Neuronal stem cell (in vitro differentiated cells): ENCODE results near the gene PLEKHA7.

Experiments
- DNase-seq: peaks from one replicate; pipeline ENCODE4 v3.0.0-alpha.2; 2013; ENCODE audit warnings: low spot score
- H2AFZ ChIP-seq: one replicate; pipeline ENCODE4 v1.6.1; 2013; ENCODE audit warnings: mild to moderate bottlenecking, low read length, inconsistent platforms
- H2AK5ac ChIP-seq: 2 replicates; pipeline ENCODE4 v1.6.1; 2013; ENCODE audit warnings: low read depth, mild to moderate bottlenecking, inconsistent platforms, low read length, moderate library complexity, mixed read lengths
- H2BK120ac ChIP-seq: 2 replicates; pipeline ENCODE4 v1.6.1; 2013; ENCODE audit warnings: low read depth, mild to moderate bottlenecking, inconsistent platforms, low read length, moderate library complexity, mixed read lengths
- H2BK12ac ChIP-seq: one replicate; pipeline ENCODE4 v1.6.1; 2013; ENCODE audit warnings: low read length, inconsistent platforms
- H2BK15ac ChIP-seq: 2 replicates; pipeline ENCODE4 v1.6.1; 2013; ENCODE audit warnings: mild to moderate bottlenecking, low read length, inconsistent platforms, mixed read lengths
- H2BK5ac ChIP-seq: one replicate; pipeline ENCODE4 v1.6.1; 2013; ENCODE audit warnings: inconsistent platforms, mild to moderate bottlenecking, low read length, moderate library complexity
- H3K14ac ChIP-seq: one replicate; pipeline ENCODE4 v1.6.1; 2013; ENCODE audit warnings: low read length, inconsistent platforms
- H3K18ac ChIP-seq: 2 replicates; pipeline ENCODE4 v1.6.1; 2013; ENCODE audit warnings: low read length, inconsistent platforms
- H3K23ac ChIP-seq: 2 replicates; pipeline ENCODE4 v1.6.1; 2013; ENCODE audit warnings: low read depth, mild to moderate bottlenecking, mixed read lengths, low read length, inconsistent platforms; ENCODE audit not compliant: poor library complexity
- H3K27ac ChIP-seq: replicated peaks from 3 replicates; pipeline ENCODE4 v1.5.1; 2013; ENCODE audit warnings: low read length, inconsistent platforms
- H3K27me3 ChIP-seq, 3 experiments: 2 replicates each; pipeline ENCODE4 v1.6.1; 2013; ENCODE audit warnings: low read length in 3 of 3, mild to moderate bottlenecking in 2 of 3, inconsistent platforms in 1 of 3, low read depth in 1 of 3, mixed read lengths in 1 of 3, moderate library complexity in 1 of 3; ENCODE audit not compliant: control insufficient read depth in 3 of 3, insufficient read depth in 3 of 3
- H3K36me3 ChIP-seq, 2 donors: replicated peaks in 1 of 2; 2 replicates each; pipeline ENCODE4 v1.6.1; 2013; ENCODE audit warnings: low read length in 2 of 2; ENCODE audit not compliant: control insufficient read depth in 2 of 2, insufficient read depth in 2 of 2
- H3K4ac ChIP-seq: 2 replicates; pipeline ENCODE4 v1.6.1; 2013; ENCODE audit warnings: inconsistent platforms, mild to moderate bottlenecking, low read length, moderate library complexity
- H3K4me1 ChIP-seq, 2 donors: 1 replicate in 1 of 2; 2 replicates in 1 of 2; pipeline ENCODE4 v1.6.1; 2013; ENCODE audit warnings: low read length in 2 of 2, low read depth in 1 of 2; ENCODE audit not compliant: control insufficient read depth in 2 of 2, insufficient read depth in 1 of 2
- H3K4me2 ChIP-seq: one replicate; pipeline ENCODE4 v1.6.1; 2013; ENCODE audit warnings: mild to moderate bottlenecking, low read length, inconsistent platforms; ENCODE audit not compliant: insufficient read depth, poor library complexity, severe bottlenecking
- H3K4me3 ChIP-seq, 2 donors: 2 replicates each; pipeline ENCODE4 v1.5.1; 2013; ENCODE audit warnings: low read length in 2 of 2, mild to moderate bottlenecking in 2 of 2, inconsistent platforms in 1 of 2, moderate library complexity in 1 of 2
- H3K79me1 ChIP-seq: one replicate; pipeline ENCODE4 v1.6.1; 2013; ENCODE audit warnings: low read depth, mild to moderate bottlenecking, inconsistent platforms, low read length, moderate library complexity
- H3K9ac ChIP-seq: one replicate; pipeline ENCODE4 v1.6.1; 2013; ENCODE audit warnings: mild to moderate bottlenecking, low read depth, low read length, inconsistent platforms; ENCODE audit not compliant: poor library complexity
- H3K9me3 ChIP-seq, 2 donors: replicated peaks in 1 of 2; 2 replicates each; pipeline versions ENCODE3 to v1.6.1; 2013; ENCODE audit warnings: low read length in 2 of 2, mild to moderate bottlenecking in 2 of 2, inconsistent platforms in 1 of 2, low read depth in 1 of 2, mixed read lengths in 1 of 2, moderate library complexity in 1 of 2; ENCODE audit not compliant: control insufficient read depth in 2 of 2, insufficient read depth in 1 of 2
- H4K8ac ChIP-seq: one replicate; pipeline ENCODE4 v1.6.1; 2013; ENCODE audit warnings: low read depth, mild to moderate bottlenecking, inconsistent platforms, low read length, moderate library complexity
- H4K91ac ChIP-seq: one replicate; pipeline ENCODE4 v1.6.1; 2013; ENCODE audit warnings: low read length, low read depth, mild to moderate bottlenecking, inconsistent platforms; ENCODE audit not compliant: poor library complexity
- WGBS, 2 donors: extraction: QIAGEN DNeasy Blood & Tissue Kit; methylation state at CpG; one replicate each; pipeline ENCODE4 v1.1.7; 2013; ENCODE audit warnings: missing lambda C conversion rate in 2 of 2, mixed read lengths in 1 of 2; ENCODE audit not compliant: insufficient read length in 2 of 2, insufficient replicate concordance in 1 of 2; ENCODE audit errors: extremely low coverage in 2 of 2; 5-methylcytosine and 5-hydroxymethylcytosine counted together

PLEKHA7 gene

DNA sequence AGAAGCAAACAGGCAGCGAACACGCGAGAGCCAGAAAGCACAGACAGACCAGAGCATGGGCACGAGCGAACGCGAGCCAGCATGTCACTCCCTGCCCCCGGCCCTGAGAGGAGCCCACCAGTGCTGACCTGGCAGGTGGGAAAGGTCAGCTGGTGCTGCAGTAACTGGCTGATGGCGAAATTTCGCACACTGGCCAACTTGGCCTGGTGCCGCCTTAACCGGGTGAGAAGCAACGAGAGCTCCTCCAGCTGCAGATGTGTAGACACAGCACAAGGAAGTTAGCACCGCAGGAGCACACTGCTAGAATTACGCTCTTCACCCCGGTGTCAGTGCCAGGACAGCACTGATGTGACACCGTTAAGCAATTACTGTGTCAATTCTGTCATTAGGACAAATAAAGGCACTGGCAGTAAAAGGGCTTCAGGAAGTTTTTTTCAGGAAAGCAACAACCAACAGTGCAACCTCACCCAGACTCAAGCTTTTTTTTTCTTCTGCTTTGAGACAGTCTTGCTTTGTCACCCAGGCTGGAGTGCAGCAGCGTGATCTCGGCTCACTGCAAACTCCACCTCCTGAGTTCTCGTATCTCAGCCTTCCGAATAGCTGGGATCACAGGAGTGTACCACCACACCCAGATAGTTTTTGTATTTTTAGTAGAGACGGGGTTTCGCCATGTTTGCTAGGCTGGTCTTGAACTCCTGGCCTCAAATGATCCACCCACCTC is 199.0 kb downstream of the PLEKHA7 start:
- peak overlapping the region; percentile 53 for H2BK15ac ChIP-seq
- H3K4me1 ChIP-seq = peaks cover 15 to 25% of the 10 kb centered on the region in 2 donors
- peaks cover 2% of the 10 kb centered on the region for H3K79me1 ChIP-seq
- H3K14ac ChIP-seq = no peak overlapping the region
- H3K23ac ChIP-seq = no peak overlapping the region
- no peak overlapping the region for H3K4me2 ChIP-seq
- H4K91ac ChIP-seq = no peak overlapping the region
- H3K9ac ChIP-seq = no peak overlapping the region
- peak overlapping the region in 1 of 2 donors; percentile 25 for H3K4me3 ChIP-seq
- peak overlapping the region; percentile 8 for H2AK5ac ChIP-seq
- no peak for DNase-seq
- H3K4ac ChIP-seq = no peak overlapping the region
- H2BK120ac ChIP-seq = peak overlapping the region; percentile 29
- H3K27ac ChIP-seq = no peak overlapping the region
- H3K18ac ChIP-seq = peak overlapping the region; percentile 88
- no peak overlapping the region for H2AFZ ChIP-seq
- H3K27me3 ChIP-seq = no peaks in the 10 kb centered on the region
- H3K36me3 ChIP-seq = peaks cover 9 to 35% of the 10 kb centered on the region in 2 donors
- H2BK12ac ChIP-seq = peak overlapping the region; percentile 5
- no CpG with 5 or more reads among the region's 23 CpGs for WGBS, 2 donors
- no peaks in the 10 kb centered on the region for H3K9me3 ChIP-seq
- H4K8ac ChIP-seq = peak overlapping the region; percentile 20
- H2BK5ac ChIP-seq = no peak overlapping the region

DNA sequence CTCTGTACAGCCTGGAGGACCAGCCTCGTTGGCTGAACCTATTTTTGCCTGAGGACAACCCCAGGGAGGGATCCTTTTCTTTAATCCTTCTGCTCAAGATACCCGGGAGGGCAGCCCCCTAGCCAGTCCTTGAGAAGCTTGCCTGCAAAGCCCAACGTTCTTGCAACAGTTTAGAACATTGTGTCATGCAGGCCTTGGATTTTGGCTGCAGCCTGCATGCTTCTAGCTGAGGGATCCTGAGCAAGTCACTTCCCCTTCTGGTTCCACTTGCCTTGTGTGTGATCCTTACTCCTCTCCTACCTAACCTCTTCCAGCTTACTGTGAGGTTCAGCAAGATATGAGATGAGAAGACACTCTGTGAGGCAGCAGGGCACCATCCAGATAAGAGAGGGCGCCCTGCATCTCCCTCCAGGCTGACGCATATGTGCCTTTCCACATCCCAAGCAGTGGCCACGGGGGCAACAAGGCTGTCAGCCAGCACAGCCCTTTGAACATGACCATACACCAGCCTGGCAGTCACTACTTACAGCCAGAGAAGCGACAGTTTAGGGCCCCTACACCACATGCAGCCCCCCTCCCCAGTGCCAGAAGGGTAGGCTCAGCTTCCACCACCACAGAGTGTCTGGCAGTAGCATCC is 199.7 kb downstream of the PLEKHA7 start:
- H3K4me2 ChIP-seq = no peak overlapping the region
- H4K8ac ChIP-seq = peak overlapping the region; percentile 20
- H3K4me3 ChIP-seq = peak overlapping the region in 1 of 2 donors; percentile 0
- H2BK5ac ChIP-seq = no peak overlapping the region
- peaks cover 15 to 25% of the 10 kb centered on the region in 2 donors for H3K4me1 ChIP-seq
- peaks cover 2% of the 10 kb centered on the region for H3K79me1 ChIP-seq
- no peak overlapping the region for H3K4ac ChIP-seq
- H3K9ac ChIP-seq = no peak overlapping the region
- peak overlapping the region; percentile 53 for H2BK15ac ChIP-seq
- peak overlapping the region; percentile 5 for H2BK12ac ChIP-seq
- no peak overlapping the region for H2AFZ ChIP-seq
- DNase-seq = no peak
- peak overlapping the region; percentile 8 for H2AK5ac ChIP-seq
- H3K9me3 ChIP-seq = no peaks in the 10 kb centered on the region
- H4K91ac ChIP-seq = no peak overlapping the region
- no peak overlapping the region for H3K27ac ChIP-seq
- peak overlapping the region; percentile 29 for H2BK120ac ChIP-seq
- H3K18ac ChIP-seq = peak overlapping the region; percentile 88
- no peak overlapping the region for H3K14ac ChIP-seq
- H3K36me3 ChIP-seq = peaks cover 9 to 35% of the 10 kb centered on the region in 2 donors
- no CpG with 5 or more reads among the region's 7 CpGs for WGBS, 2 donors
- no peaks in the 10 kb centered on the region for H3K27me3 ChIP-seq
- H3K23ac ChIP-seq = no peak overlapping the region

DNA sequence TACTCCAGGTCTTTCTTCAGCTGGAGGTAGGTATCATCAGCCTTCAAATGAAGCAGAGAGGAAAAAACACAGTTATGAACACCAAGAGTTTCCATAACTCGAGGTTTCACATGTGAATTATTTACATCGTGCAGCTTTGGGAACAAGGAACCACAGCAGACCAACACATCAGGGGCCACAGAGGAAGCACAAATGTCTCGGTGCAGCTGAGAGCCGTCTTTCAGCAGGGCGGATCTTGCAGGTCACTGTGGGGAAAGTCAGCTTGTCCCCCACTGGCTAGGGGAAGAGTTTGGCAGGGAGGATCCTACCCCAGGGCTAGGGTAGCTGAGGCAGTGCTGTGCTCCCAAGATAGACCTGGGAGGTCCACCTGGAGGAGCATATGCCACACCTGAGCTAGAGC is 201.1 kb downstream of the PLEKHA7 start:
- no peak overlapping the region for H2BK5ac ChIP-seq
- peak overlapping the region; percentile 82 for H3K27ac ChIP-seq
- no peak overlapping the region for H3K9ac ChIP-seq
- peak overlapping the region; percentile 54 for H3K18ac ChIP-seq
- H3K27me3 ChIP-seq = no peaks in the 10 kb centered on the region
- H3K4ac ChIP-seq = no peak overlapping the region
- peaks cover 2% of the 10 kb centered on the region for H3K79me1 ChIP-seq
- peak overlapping the region; percentile 24 for H2AK5ac ChIP-seq
- H3K23ac ChIP-seq = no peak overlapping the region
- H3K4me3 ChIP-seq = no peak overlapping the region
- no peak for DNase-seq
- H3K36me3 ChIP-seq = peaks cover 7 to 35% of the 10 kb centered on the region in 2 donors
- no peaks in the 10 kb centered on the region for H3K9me3 ChIP-seq
- H4K8ac ChIP-seq = no peak overlapping the region
- peak overlapping the region; percentile 48 for H2BK12ac ChIP-seq
- no peak overlapping the region for H3K14ac ChIP-seq
- no CpG with 5 or more reads among the region's 5 CpGs for WGBS, 2 donors
- no peak overlapping the region for H2AFZ ChIP-seq
- H3K4me2 ChIP-seq = no peak overlapping the region
- H3K4me1 ChIP-seq = peaks cover 15 to 25% of the 10 kb centered on the region in 2 donors
- no peak overlapping the region for H2BK120ac ChIP-seq
- no peak overlapping the region for H2BK15ac ChIP-seq
- H4K91ac ChIP-seq = no peak overlapping the region

DNA sequence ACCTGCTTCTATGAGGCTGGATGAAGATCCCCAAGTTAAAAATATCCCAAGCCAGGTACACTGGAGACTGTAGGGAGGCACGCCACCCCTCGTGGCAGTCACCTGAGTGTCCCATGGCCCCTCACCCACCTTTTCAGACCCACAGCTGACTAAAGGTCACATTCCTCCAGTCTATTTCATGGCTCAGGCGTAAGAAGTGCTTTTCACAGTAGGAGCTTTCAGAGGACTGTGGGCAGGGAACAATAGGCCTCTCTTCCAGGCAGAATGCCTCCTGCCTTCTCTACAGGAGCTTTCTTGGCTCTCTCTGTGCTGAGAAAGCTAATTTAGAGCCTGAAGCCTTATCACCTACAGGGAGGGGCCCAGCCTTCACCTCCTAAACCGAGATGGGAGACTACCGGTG is 201.9 kb downstream of the PLEKHA7 start:
- Histone ChIP-seq H3K4ac (no peak overlapping the region), H4K8ac (no peak overlapping the region)
- DNase-seq = peak; percentile 47

More for the DNA sequence above, 201.9 kb downstream of the PLEKHA7 start:
- Histone ChIP-seq H2BK15ac (no peak overlapping the region), H3K4me1 (peaks cover 15 to 25% of the 10 kb centered on the region in 2 donors), H3K36me3 (peaks cover 7 to 35% of the 10 kb centered on the region in 2 donors), H3K18ac (no peak overlapping the region), H3K23ac (no peak overlapping the region), H2AK5ac (no peak overlapping the region), H2AFZ (no peak overlapping the region), H3K9ac (no peak overlapping the region), H3K14ac (no peak overlapping the region), H3K4me3 (no peak overlapping the region), H2BK12ac (no peak overlapping the region), H3K4me2 (peak overlapping the region; percentile 31), H2BK5ac (no peak overlapping the region), H2BK120ac (no peak overlapping the region), H3K79me1 (peaks cover 2% of the 10 kb centered on the region), H3K27me3 (no peaks in the 10 kb centered on the region), H3K9me3 (no peaks in the 10 kb centered on the region), H3K27ac (peak overlapping the region; percentile 82), H4K91ac (no peak overlapping the region)
- no CpG with 5 or more reads among the region's 5 CpGs for WGBS, 2 donors
